Neuron (in vitro differentiated cells): ENCODE results near the gene SCAI.
"Not testable (repeated sequence)": the region's sequence is repeated elsewhere in the genome, so short reads cannot be mapped to it uniquely, and the experiment has no call there.

Source experiments
- H2AFZ ChIP-seq: one replicate; pipeline ENCODE4 v1.6.1; 2013; ENCODE audit warnings: low read depth, mild to moderate bottlenecking, inconsistent platforms, low read length, moderate library complexity
- H3K27me3 ChIP-seq: one replicate; pipeline ENCODE4 v1.6.1; 2013; ENCODE audit warnings: low read length; ENCODE audit not compliant: insufficient read depth
- H3K36me3 ChIP-seq: one replicate; pipeline ENCODE4 v1.6.1; 2013; ENCODE audit warnings: low read length; ENCODE audit not compliant: insufficient read depth
- H3K4me1 ChIP-seq: one replicate; pipeline ENCODE4 v1.6.1; 2013; ENCODE audit warnings: low read length; ENCODE audit not compliant: insufficient read depth
- H3K4me3 ChIP-seq: 2 replicates; pipeline ENCODE4 v1.5.1; 2013; ENCODE audit warnings: mild to moderate bottlenecking, low read length, moderate library complexity
- H3K9me3 ChIP-seq: one replicate; pipeline ENCODE4 v1.6.1; 2013; ENCODE audit warnings: low read length

SCAI gene

GRCh38 chr9:125141751-125142150, 1.6 kb downstream of the SCAI start:
- no peaks in the 10 kb centered on the region for H3K9me3 ChIP-seq
- no peak overlapping the region for H2AFZ ChIP-seq
- H3K4me3 ChIP-seq, result no peak overlapping the region
- H3K36me3 ChIP-seq, result peaks cover 20% of the 10 kb centered on the region
- peaks cover 9% of the 10 kb centered on the region for H3K4me1 ChIP-seq
- no peaks in the 10 kb centered on the region for H3K27me3 ChIP-seq

GRCh38 chr9:125141251-125141650, 2.1 kb downstream of the SCAI start:
- Histone ChIP-seq H3K36me3 (peaks cover 20% of the 10 kb centered on the region), H3K27me3 (no peaks in the 10 kb centered on the region), H3K4me1 (peaks cover 9% of the 10 kb centered on the region), H3K9me3 (no peaks in the 10 kb centered on the region), H3K4me3 (no peak overlapping the region), H2AFZ (no peak overlapping the region)

GRCh38 chr9:125140576-125140975, 2.8 kb downstream of the SCAI start:
- H2AFZ ChIP-seq, result no peak overlapping the region
- no peaks in the 10 kb centered on the region for H3K27me3 ChIP-seq
- H3K4me3 ChIP-seq, result no peak overlapping the region
- peaks cover 20% of the 10 kb centered on the region for H3K36me3 ChIP-seq
- H3K9me3 ChIP-seq, result no peaks in the 10 kb centered on the region
- peaks cover 9% of the 10 kb centered on the region for H3K4me1 ChIP-seq

GRCh38 chr9:125137200-125137599, 6.1 kb downstream of the SCAI start:
- H2AFZ ChIP-seq, result no peak overlapping the region
- peaks cover 20% of the 10 kb centered on the region for H3K36me3 ChIP-seq
- peaks cover 3% of the 10 kb centered on the region for H3K9me3 ChIP-seq
- H3K4me1 ChIP-seq, result peaks cover 2% of the 10 kb centered on the region
- H3K4me3 ChIP-seq, result no peak overlapping the region
- no peaks in the 10 kb centered on the region for H3K27me3 ChIP-seq

- H2AFZ ChIP-seq, result no peak overlapping the region
- peaks cover 3% of the 10 kb centered on the region for H3K9me3 ChIP-seq
- H3K4me1 ChIP-seq, result no peaks in the 10 kb centered on the region
- peaks cover 5% of the 10 kb centered on the region for H3K36me3 ChIP-seq
- H3K4me3 ChIP-seq, result no peak overlapping the region
- H3K27me3 ChIP-seq, result no peaks in the 10 kb centered on the region
These were observed 8.4 kb downstream of the SCAI start for GRCh38 chr9:125134976-125135375.

- H3K9me3 ChIP-seq, result peaks cover 3% of the 10 kb centered on the region
- H3K27me3 ChIP-seq, result no peaks in the 10 kb centered on the region
- H3K36me3 ChIP-seq, result peaks cover 2% of the 10 kb centered on the region
- H2AFZ ChIP-seq, result no peak overlapping the region
- H3K4me1 ChIP-seq, result no peaks in the 10 kb centered on the region
- H3K4me3 ChIP-seq, result no peak overlapping the region
These were observed 9.7 kb downstream of the SCAI start for GRCh38 chr9:125133403-125134329.

GRCh38 chr9:125131778-125132177, 11.6 kb downstream of the SCAI start:
- H3K27me3 ChIP-seq, result no peaks in the 10 kb centered on the region
- no peaks in the 10 kb centered on the region for H3K4me1 ChIP-seq
- peaks cover 3% of the 10 kb centered on the region for H3K9me3 ChIP-seq
- peaks cover 2% of the 10 kb centered on the region for H3K36me3 ChIP-seq
- H3K4me3 ChIP-seq, result no peak overlapping the region
- no peak overlapping the region for H2AFZ ChIP-seq

GRCh38 chr9:125126019-125126746, 17.1 kb downstream of the SCAI start:
- no peak overlapping the region for H3K4me3 ChIP-seq

GRCh38 chr9:125125523-125125922, 17.8 kb downstream of the SCAI start:
- peaks cover 2% of the 10 kb centered on the region for H3K36me3 ChIP-seq
- H3K27me3 ChIP-seq, result no peaks in the 10 kb centered on the region
- H3K4me1 ChIP-seq, result no peaks in the 10 kb centered on the region
- no peaks in the 10 kb centered on the region for H3K9me3 ChIP-seq
- H3K4me3 ChIP-seq, result no peak overlapping the region
- H2AFZ ChIP-seq, result no peak overlapping the region

More at GRCh38 chr9:125126019-125126746, 17.1 kb downstream of the SCAI start:
- Histone ChIP-seq H3K4me1 (no peaks in the 10 kb centered on the region), H2AFZ (no peak overlapping the region), H3K36me3 (peaks cover 2% of the 10 kb centered on the region), H3K9me3 (no peaks in the 10 kb centered on the region), H3K27me3 (no peaks in the 10 kb centered on the region)

GRCh38 chr9:125121146-125121545, 22.2 kb downstream of the SCAI start:
- Histone ChIP-seq H3K4me1 (no peaks in the 10 kb centered on the region), H3K27me3 (no peaks in the 10 kb centered on the region), H3K9me3 (no peaks in the 10 kb centered on the region), H3K4me3 (no peak overlapping the region), H3K36me3 (no peaks in the 10 kb centered on the region), H2AFZ (no peak overlapping the region)

GRCh38 chr9:125119643-125120286, 23.6 kb downstream of the SCAI start:
- no peaks in the 10 kb centered on the region for H3K9me3 ChIP-seq
- H2AFZ ChIP-seq, result no peak overlapping the region
- no peaks in the 10 kb centered on the region for H3K27me3 ChIP-seq
- H3K4me3 ChIP-seq, result no peak overlapping the region
- no peaks in the 10 kb centered on the region for H3K36me3 ChIP-seq
- H3K4me1 ChIP-seq, result no peaks in the 10 kb centered on the region

- not testable (repeated sequence) for H2AFZ ChIP-seq, H3K4me3 ChIP-seq, H3K36me3 ChIP-seq, H3K9me3 ChIP-seq, H3K27me3 ChIP-seq, H3K4me1 ChIP-seq
These were observed 24.6 kb downstream of the SCAI start for GRCh38 chr9:125118696-125119095.

- not testable (repeated sequence) for H2AFZ ChIP-seq, H3K9me3 ChIP-seq, H3K4me3 ChIP-seq, H3K36me3 ChIP-seq, H3K4me1 ChIP-seq, H3K27me3 ChIP-seq
These were observed 28.8 kb downstream of the SCAI start for GRCh38 chr9:125114503-125114902.
